NCI-H1436 (cell line): Measurements from ENCODE around the gene ZBTB16.
A peak's percentile ranks its signal among the peaks of the same experiment; 100 is the strongest.

Experiments
- DNase-seq: peaks from one replicate; lab custom pipeline; 2025; lab: John Stamatoyannopoulos, UW

The ZBTB16 gene, protein sequence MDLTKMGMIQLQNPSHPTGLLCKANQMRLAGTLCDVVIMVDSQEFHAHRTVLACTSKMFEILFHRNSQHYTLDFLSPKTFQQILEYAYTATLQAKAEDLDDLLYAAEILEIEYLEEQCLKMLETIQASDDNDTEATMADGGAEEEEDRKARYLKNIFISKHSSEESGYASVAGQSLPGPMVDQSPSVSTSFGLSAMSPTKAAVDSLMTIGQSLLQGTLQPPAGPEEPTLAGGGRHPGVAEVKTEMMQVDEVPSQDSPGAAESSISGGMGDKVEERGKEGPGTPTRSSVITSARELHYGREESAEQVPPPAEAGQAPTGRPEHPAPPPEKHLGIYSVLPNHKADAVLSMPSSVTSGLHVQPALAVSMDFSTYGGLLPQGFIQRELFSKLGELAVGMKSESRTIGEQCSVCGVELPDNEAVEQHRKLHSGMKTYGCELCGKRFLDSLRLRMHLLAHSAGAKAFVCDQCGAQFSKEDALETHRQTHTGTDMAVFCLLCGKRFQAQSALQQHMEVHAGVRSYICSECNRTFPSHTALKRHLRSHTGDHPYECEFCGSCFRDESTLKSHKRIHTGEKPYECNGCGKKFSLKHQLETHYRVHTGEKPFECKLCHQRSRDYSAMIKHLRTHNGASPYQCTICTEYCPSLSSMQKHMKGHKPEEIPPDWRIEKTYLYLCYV

GRCh38 chr11:114059278-114059983 is at the start of gene ZBTB16:
Gene ZBTB16 (plus strand): TSS chr11:114059711. CDS start chr11:114063301, 3,590 bp downstream.
- peak; percentile 65 for DNase-seq

DNA sequence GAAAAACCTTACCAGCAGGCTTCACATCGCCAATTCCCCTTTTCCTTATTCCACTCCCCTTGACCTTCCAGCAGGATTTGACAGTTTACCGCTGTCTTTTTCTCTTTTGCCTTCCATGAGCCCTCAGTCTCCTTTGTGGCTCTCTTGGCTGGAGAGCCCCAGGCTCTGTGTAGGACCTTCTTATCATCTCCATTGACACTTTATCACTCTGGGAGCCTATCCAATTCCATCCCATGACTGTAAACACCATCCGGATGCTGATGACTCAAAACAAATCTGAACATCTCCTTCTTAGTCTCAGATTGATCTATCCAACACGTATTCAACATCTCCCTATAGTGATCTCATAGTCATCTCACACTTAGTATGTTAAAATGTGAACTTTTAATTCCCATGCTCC is 48.6 kb upstream of the ZBTB16 start:
- DNase-seq, result no peak

- no peak for DNase-seq
Observed at GRCh38 chr11:114011443-114011842, 48.1 kb upstream of the ZBTB16 start.

DNA sequence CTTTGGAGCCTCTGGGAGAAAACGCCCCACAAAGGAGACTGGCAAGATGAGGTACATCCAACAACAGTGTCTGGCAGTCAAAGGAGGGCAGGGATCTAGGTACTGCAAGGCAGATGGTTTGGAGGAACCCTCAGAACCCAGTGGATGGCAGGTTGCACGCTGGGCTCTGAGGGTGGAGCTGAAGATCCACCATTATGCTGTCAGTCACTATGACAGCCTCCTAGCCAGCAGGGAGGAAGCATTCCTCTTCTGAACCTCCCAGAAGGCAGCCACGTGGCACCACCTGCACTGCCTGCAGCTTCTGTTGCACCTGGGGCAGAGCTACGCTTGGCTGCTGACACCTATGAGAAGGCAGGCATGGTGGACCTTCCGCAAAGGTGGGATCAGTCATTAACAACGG is 44.4 kb upstream of the ZBTB16 start:
- DNase-seq, result no peak

DNA sequence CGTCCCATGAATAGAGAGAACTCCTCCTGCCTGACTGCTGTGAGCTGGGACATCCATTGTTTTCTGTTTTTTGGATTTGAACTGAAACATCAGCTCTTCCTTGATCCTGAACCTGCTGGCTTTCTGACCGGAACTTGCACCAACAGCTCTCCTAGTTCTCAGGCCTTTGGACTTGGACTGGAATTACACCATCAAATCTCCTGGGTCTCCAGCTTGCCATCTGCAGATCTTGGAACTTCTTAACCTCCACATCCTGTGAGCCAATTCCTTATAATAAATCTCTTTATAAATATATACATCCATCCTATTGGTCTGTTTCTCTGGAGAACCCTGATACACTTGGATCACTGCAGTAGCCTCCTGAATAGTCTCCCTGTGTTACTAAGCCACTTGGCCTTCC is 42.5 kb upstream of the ZBTB16 start:
- no peak for DNase-seq

GRCh38 chr11:114017723-114018122 is 41.8 kb upstream of the ZBTB16 start:
- DNase-seq, result no peak

GRCh38 chr11:114019046-114019445 is 40.5 kb upstream of the ZBTB16 start:
- no peak for DNase-seq

- DNase-seq, result no peak
Observed at GRCh38 chr11:114019574-114019973, 39.9 kb upstream of the ZBTB16 start.

GRCh38 chr11:114025329-114025907 is 34.1 kb upstream of the ZBTB16 start:
- DNase-seq, result no peak

DNA sequence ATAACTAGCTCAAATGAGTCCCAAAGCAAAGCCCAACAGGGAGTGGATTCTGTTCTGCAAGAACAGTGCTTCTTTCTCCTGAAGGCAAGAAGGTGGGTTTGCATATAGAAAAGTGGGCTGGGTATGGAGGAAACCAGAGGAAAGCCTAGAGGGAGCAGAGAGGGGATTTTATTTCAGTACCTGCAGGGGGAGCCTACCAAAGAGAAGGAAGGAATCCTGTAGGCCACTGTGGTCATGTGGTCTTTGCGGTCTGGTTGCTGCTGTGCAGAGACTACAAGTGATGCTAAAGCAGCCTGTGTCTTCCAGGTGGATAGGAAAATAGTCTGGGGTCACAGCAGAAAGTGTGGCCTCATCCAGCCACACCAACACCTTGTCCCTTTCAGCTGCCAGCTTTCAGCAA is 33.2 kb upstream of the ZBTB16 start:
- no peak for DNase-seq

DNA sequence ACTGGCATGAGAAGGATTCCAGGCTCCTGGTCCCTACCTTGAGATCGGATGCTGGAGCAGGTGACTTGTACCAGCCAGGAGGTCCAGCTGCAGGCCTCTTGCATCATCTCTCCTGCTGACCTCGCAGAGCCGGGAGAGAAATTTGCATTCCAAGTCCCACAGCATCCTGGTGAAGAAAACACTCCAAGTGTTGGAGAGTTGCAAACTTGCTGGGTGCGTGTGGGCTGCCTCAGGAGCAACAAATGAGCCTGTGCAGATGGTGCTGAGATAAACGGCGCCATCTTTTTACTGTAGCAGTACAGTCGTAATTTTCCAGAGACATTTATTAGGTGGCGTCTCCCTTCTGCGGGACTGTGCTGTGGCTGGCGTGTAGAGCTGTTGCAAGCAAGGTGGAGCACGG is 32.1 kb upstream of the ZBTB16 start:
- DNase-seq, result no peak

DNA sequence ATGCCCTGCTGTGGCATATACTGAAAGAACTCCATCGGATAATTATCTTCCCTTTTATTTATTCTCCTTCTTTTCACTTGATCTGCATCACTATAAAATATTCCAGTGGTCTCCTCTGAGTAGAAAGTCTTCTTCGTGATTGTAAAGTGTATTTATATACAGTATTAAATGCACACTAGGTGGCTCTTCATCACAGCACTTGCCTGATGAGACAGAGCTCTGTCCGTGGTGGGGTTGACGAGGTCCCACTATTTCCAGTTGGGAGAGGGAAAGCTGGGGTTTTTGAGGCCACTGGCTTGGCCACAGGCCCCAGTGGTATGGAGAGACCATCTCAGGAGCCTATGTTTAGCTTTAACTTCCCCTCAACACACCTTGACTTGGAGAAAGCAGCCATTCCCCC is 31.6 kb upstream of the ZBTB16 start:
- no peak for DNase-seq

DNA sequence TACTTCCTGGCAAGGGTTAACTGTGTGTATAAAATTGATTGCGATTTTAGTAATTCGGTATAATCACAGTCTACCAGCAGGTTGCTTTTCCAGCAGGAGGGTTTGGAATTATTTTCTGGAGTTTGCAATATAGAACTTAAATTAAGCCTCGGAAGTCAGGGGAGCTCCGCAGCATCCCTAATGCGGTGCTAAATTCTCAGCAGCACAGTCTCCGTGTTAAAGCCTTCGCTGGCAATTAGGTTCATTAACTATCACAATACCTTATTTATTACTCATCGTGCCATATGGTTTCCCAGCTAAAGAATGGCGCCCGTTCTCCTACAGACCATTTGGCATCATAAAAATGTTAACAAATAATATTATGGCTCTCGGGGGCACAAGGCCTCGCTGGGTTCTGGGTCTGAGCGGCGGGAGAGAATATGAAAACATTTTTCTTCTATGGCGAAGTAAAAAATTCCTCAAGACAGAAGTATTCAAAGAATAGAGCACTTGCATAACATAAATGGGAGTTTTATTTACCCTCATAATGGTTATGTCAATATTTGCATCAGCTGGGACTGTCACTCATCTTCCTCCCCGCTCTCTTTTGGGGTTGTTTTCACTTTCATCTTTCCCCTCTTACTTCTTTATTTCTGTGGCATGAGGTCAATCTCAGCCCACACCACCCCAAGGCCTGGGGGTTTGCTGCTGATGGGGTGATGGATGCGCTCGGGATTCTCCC is 28.1 kb upstream of the ZBTB16 start:
- DNase-seq, result no peak

DNA sequence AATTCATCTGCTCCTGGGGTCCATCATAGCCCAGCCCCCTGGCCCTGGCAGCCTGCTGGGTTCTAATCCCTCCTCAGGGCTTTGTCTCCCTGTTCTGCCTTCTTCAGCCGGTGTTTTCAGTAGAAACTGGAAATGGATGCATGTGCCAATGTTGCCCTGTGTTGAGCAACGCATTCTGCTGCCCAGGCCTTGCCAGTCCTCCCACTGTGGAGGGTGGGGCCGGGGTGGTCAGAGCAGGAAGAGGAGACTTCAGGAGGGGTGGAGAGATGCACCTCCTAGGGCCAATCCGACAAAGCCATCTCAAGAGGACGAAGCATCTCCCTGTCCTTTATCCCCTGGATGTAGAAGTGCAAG is 27.6 kb upstream of the ZBTB16 start:
- no peak for DNase-seq

DNA sequence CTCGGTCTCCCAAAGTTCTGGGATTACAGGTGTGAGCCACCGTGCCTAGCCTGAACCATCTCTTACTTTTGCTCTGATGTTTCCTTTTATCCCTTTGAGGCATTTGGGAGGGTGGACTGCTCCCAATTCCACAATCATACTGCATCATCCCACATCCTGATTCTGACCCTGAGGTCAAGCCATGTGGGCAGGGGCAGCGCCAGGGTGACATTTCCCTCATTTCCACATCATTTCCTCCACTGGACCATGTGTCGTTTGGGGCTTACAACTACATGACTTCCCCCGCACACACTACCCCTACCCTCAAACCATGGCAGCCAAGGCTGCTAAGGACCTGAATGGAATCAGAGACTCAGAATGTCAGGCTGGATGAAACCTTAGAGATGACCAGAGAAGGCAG is 26.4 kb upstream of the ZBTB16 start:
- no peak for DNase-seq

DNA sequence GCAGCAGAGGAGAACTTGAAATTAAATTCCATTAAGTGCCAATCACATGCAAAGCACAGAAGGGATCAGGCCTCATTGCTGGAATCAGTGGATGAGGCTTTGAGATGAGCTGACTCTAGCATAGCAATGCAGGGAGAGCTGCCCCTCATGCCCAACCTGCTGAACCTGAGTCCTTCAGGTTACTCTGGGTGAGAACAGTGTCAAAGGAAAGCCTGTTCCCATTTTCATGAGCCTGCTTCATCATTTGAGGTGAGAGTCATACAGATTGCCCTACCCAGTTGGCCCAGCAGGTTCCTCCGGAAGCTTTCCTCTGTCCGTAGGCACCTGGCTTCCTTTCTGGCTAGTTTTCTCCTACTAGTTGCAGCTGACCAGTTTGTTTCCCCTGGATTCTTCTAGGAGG is 25.9 kb upstream of the ZBTB16 start:
- no peak for DNase-seq

- no peak for DNase-seq
Observed at GRCh38 chr11:114034956-114035355, 24.6 kb upstream of the ZBTB16 start.

DNA sequence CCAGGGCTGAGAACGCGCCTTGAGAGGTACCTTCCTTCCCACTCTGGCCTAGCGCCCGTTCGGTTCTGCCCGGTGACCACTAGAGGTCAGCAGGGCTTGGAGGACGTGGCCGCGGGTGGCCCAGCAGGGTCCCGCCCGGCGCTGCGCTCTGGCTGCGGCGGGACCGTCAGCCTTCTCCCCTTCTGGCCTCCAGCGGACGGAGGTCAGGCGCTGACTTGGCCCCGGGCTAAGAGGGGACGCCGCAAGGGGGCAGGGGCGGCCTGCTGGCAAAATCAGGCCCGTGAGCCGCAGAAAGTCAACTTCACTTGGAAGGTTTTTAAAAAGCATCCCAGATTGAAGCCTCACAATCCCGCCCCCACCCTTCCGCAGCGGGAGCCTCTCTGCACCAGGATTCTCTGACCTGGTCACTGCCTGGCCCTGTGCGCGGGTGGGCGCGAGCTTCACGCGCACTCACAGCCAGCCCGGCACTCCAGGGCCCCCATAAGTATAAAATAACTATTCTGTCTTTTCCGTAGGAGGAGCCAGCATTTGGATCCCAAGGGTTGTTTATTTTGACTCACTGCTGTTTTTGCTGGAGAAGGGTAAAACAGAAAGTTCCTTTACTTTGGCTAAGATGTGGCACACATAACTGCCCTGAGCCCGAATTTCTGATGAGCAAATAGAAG is 23.2 kb upstream of the ZBTB16 start:
- no peak for DNase-seq

DNA sequence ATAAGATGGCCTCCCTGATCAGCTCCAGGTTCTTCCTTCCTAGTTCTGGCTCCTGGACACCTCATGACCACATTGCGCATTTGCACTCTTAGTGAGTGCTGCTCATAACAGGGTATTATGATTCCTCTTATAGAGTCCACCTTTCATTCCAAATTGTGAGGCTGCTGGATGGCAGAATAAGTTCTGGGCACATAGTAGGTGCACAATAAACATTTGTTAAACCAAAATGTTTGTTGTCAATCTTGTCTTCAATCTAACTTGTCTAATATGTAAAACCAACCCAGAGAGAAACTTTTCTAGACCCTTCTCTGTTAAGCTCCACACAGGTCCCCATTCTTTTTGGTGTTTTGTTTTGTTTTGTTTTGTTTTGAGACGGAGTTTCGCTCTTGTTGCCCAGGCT is 22.6 kb upstream of the ZBTB16 start:
- DNase-seq, result no peak

GRCh38 chr11:114039551-114039950 is 20.0 kb upstream of the ZBTB16 start:
- no peak for DNase-seq

- DNase-seq, result no peak
Observed at GRCh38 chr11:114040706-114041211, 18.8 kb upstream of the ZBTB16 start.
